Astrocyte (in vitro differentiated cells and primary cell): Measurements from ENCODE around the gene CHSY1. TPM values are rescaled to one million over a fixed set of nuclear protein-coding genes. Genes with fewer than 3 reads are reported as not detected.
A peak's percentile ranks its signal among the peaks of the same experiment; 100 is the strongest.

Experiments
- DNase-seq: peaks from one replicate; pipeline ENCODE4 v3.0.0-alpha.2; 2010; ENCODE audit warnings: low read depth
- FAIRE-seq: peaks from 2 replicates; lab custom pipeline; 2011; peaks lifted over from hg19 to GRCh38; lab: Jason Lieb, UNC
- H2AFZ ChIP-seq: 2 replicates; pipeline ENCODE4 v1.6.0; 2012; ENCODE audit warnings: low read depth, low read length, inconsistent platforms
- H3K27ac ChIP-seq: 2 replicates; pipeline ENCODE4 v1.5.1; 2011; ENCODE audit warnings: low read depth, low read length, inconsistent platforms
- H3K27me3 ChIP-seq: 2 replicates; pipeline ENCODE4 v1.6.0; 2011; ENCODE audit warnings: low read length, inconsistent platforms; ENCODE audit not compliant: insufficient read depth
- H3K36me3 ChIP-seq: 2 replicates; pipeline ENCODE4 v1.5.1; 2011; ENCODE audit warnings: low read length, inconsistent platforms; ENCODE audit not compliant: insufficient read depth
- H3K4me1 ChIP-seq: 2 replicates; pipeline ENCODE4 v1.5.1; 2011; ENCODE audit warnings: low read length, inconsistent platforms; ENCODE audit not compliant: insufficient read depth
- H3K4me2 ChIP-seq: 2 replicates; pipeline ENCODE4 v1.6.0; 2012; ENCODE audit warnings: low read length, inconsistent platforms
- H3K4me3 ChIP-seq: 2 replicates; pipeline ENCODE4 v1.5.1; 2011; ENCODE audit warnings: low read depth, mild to moderate bottlenecking, low read length, inconsistent platforms; ENCODE audit not compliant: insufficient read depth
- H3K79me2 ChIP-seq: 2 replicates; pipeline ENCODE4 v1.6.0; 2012; ENCODE audit warnings: mild to moderate bottlenecking, low read length, inconsistent platforms; ENCODE audit not compliant: insufficient read depth
- H3K9ac ChIP-seq: 2 replicates; pipeline ENCODE4 v1.6.0; 2012; ENCODE audit warnings: mild to moderate bottlenecking, low read length, inconsistent platforms
- H3K9me3 ChIP-seq: 2 replicates; pipeline ENCODE4 v1.5.1; 2012; ENCODE audit warnings: low read depth, mild to moderate bottlenecking, low read length, inconsistent platforms; ENCODE audit not compliant: insufficient read depth
- H4K20me1 ChIP-seq: 2 replicates; pipeline ENCODE4 v1.6.0; 2012; ENCODE audit warnings: low read length, inconsistent platforms; ENCODE audit not compliant: insufficient read depth
- H3K27ac Mint-ChIP-seq: one replicate; pipeline ENCODE4 v1.8.0; 2021; ENCODE audit warnings: mild to moderate bottlenecking, mixed read lengths; ENCODE audit not compliant: unreplicated experiment
- H3K27me3 Mint-ChIP-seq: one replicate; pipeline ENCODE4 v1.8.0; 2021; ENCODE audit warnings: low read depth, mixed read lengths; ENCODE audit not compliant: unreplicated experiment
- H3K36me3 Mint-ChIP-seq: one replicate; pipeline ENCODE4 v1.8.0; 2021; ENCODE audit warnings: low read depth, mixed read lengths; ENCODE audit not compliant: unreplicated experiment
- H3K4me1 Mint-ChIP-seq: one replicate; pipeline ENCODE4 v1.8.0; 2021; ENCODE audit warnings: low read depth, mixed read lengths; ENCODE audit not compliant: unreplicated experiment
- H3K4me3 Mint-ChIP-seq: one replicate; pipeline ENCODE4 v1.8.0; 2021; ENCODE audit warnings: mild to moderate bottlenecking, moderate library complexity, mixed read lengths; ENCODE audit not compliant: unreplicated experiment
- H3K9me3 Mint-ChIP-seq: one replicate; pipeline ENCODE4 v1.8.0; 2021; ENCODE audit warnings: mild to moderate bottlenecking, mixed read lengths; ENCODE audit not compliant: unreplicated experiment
- EZH2 ChIP-seq: IDR thresholded peaks from 2 replicates; pipeline ENCODE4 v1.6.1; 2012; ENCODE audit warnings: mild to moderate bottlenecking, low read length, inconsistent platforms; ENCODE audit not compliant: insufficient read depth
- total RNA-seq: library from RNA; stranded (reverse); gene quantifications from 2 replicates; pipeline ENCODE4 v1.2.1, GENCODE V29; 2021
- TF ChIP-seq, protein P1 (sequence below): IDR thresholded peaks from 2 replicates; pipeline ENCODE4 v1.5.1; 2011; ENCODE audit warnings: low read depth, mild to moderate bottlenecking, inconsistent platforms, low read length, moderate library complexity; ENCODE audit not compliant: insufficient read depth

Gene CHSY1
- total RNA-seq, 1 donor from 2014 or later, result 42.2 TPM

DNA sequence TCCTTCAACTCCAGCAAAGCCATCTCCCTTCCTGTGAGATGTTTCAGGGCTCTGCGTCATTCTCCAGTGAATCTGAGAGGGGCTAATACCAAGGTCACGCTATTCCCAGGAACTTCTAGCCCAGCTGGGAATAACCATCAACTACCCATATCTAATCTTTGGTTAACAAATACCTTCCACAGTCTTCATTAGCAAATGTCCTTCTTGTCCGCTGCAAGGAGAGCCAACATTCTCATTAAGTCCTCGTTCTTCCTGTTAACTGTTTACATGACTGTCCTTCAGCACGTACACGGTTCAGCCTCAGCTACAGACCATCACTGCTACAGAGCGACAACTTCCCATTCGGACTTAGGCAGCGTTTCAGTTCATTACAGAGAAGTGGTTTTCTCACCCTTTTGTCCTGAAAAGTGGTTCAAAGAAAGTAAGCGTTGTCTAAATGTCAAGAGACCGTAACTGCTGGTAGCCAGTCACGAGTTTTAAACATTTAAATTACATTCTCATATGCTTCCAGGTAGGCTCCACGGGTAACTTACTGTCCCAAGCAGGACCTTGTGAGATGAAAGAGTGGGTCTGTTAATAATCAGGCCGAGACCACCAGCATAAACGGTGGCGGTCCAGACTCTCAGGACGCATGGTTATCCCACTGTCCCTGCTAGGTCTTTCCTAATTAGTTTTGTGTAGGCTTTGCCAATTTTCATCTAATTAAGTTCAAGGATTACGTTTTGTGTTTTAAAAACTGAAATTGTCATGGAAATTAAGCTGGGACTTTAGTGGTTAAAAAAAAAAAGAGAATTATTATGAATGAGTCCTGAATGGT, 63.8 kb downstream of the CHSY1 start:
- Histone ChIP-seq H4K20me1 (peaks cover 16% of the 10 kb centered on the region), H3K9ac (peak overlapping the region; percentile 95), H3K4me3 (peak overlapping the region; percentile 54), H3K4me1 (peaks cover 46% of the 10 kb centered on the region), H3K27me3 (no peaks in the 10 kb centered on the region), H3K27ac (peak overlapping the region; percentile 100), H2AFZ (peak overlapping the region; percentile 28), H3K36me3 (peaks cover 5% of the 10 kb centered on the region), H3K79me2 (peaks cover 99% of the 10 kb centered on the region), H3K9me3 (no peaks in the 10 kb centered on the region), H3K4me2 (peak overlapping the region; percentile 86)
- peaks cover 61% of the 10 kb centered on the region for H3K4me1 Mint-ChIP-seq
- no peak for FAIRE-seq
- no peak for TF ChIP-seq EZH2
- TF ChIP-seq, protein P1, sequence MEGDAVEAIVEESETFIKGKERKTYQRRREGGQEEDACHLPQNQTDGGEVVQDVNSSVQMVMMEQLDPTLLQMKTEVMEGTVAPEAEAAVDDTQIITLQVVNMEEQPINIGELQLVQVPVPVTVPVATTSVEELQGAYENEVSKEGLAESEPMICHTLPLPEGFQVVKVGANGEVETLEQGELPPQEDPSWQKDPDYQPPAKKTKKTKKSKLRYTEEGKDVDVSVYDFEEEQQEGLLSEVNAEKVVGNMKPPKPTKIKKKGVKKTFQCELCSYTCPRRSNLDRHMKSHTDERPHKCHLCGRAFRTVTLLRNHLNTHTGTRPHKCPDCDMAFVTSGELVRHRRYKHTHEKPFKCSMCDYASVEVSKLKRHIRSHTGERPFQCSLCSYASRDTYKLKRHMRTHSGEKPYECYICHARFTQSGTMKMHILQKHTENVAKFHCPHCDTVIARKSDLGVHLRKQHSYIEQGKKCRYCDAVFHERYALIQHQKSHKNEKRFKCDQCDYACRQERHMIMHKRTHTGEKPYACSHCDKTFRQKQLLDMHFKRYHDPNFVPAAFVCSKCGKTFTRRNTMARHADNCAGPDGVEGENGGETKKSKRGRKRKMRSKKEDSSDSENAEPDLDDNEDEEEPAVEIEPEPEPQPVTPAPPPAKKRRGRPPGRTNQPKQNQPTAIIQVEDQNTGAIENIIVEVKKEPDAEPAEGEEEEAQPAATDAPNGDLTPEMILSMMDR, result no peak
- peak overlapping the region; percentile 68 for H3K27ac Mint-ChIP-seq
- H3K4me3 Mint-ChIP-seq, result no peak overlapping the region
- H3K9me3 Mint-ChIP-seq, result no peaks in the 10 kb centered on the region
- peak; percentile 99 for DNase-seq
- peaks cover 3% of the 10 kb centered on the region for H3K36me3 Mint-ChIP-seq
- no peaks in the 10 kb centered on the region for H3K27me3 Mint-ChIP-seq

DNA sequence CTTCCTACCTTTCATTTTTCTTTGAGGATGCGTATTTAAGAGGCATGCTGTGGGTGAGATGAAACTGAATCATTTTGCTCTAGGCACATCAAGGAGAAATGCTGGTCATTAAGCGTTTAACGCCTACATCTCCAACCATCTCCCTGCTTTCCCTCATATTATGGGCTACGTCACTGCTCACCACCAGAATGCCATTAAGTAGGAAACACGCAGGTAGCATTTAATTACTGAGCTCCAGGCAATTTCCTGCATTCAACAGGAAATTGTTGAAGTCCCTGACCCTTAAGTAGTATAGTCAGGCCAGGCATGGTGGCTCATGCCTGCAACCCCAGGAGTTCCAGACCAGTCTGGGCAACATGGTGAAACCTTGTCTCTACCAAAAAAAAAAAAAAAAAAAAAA, 66.1 kb downstream of the CHSY1 start:
- H3K27me3 ChIP-seq, result no peaks in the 10 kb centered on the region
- Mint-ChIP-seq H3K36me3 (peaks cover 8% of the 10 kb centered on the region), H3K27me3 (no peaks in the 10 kb centered on the region), H3K4me3 (no peak overlapping the region), H3K4me1 (peaks cover 50% of the 10 kb centered on the region), H3K27ac (no peak overlapping the region), H3K9me3 (no peaks in the 10 kb centered on the region)
- no peak overlapping the region for H3K4me3 ChIP-seq
- no peak overlapping the region for H3K9ac ChIP-seq
- no peak for TF ChIP-seq EZH2
- TF ChIP-seq, protein P1, result no peak
- H3K27ac ChIP-seq, result peak overlapping the region; percentile 24
- DNase-seq, result no peak
- peaks cover 99% of the 10 kb centered on the region for H3K79me2 ChIP-seq
- peaks cover 41% of the 10 kb centered on the region for H3K4me1 ChIP-seq
- H3K9me3 ChIP-seq, result no peaks in the 10 kb centered on the region
- no peak overlapping the region for H2AFZ ChIP-seq
- FAIRE-seq, result no peak
- H3K4me2 ChIP-seq, result no peak overlapping the region
- H4K20me1 ChIP-seq, result peaks cover 19% of the 10 kb centered on the region
- H3K36me3 ChIP-seq, result peaks cover 5% of the 10 kb centered on the region

DNA sequence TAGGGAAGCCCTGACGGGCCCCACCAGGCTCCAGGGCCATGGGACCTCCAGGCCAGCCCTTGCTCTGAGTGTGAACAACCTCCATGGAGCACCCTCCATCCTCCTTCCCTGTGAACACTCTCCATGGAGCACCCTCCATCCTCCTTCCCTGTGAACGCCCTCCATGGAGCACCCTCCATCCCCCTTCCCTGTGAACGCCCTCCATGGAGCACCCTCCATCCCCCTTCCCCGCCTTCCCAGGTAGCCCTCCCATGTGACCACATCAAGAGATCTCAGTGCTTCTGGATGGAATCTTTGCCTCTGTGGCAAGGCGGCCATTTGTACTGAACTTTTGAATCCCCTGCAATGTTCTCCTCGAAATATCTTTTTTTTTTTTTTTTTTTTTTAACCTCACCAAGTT, 66.5 kb downstream of the CHSY1 start:
- peaks cover 11% of the 10 kb centered on the region for H3K36me3 Mint-ChIP-seq
- Histone ChIP-seq H3K4me2 (no peak overlapping the region), H4K20me1 (peaks cover 20% of the 10 kb centered on the region), H3K9me3 (no peaks in the 10 kb centered on the region), H3K27me3 (no peaks in the 10 kb centered on the region), H3K4me3 (no peak overlapping the region), H3K79me2 (peaks cover 99% of the 10 kb centered on the region), H3K4me1 (peaks cover 37% of the 10 kb centered on the region), H3K9ac (no peak overlapping the region), H2AFZ (no peak overlapping the region), H3K36me3 (peaks cover 5% of the 10 kb centered on the region), H3K27ac (peak overlapping the region; percentile 14)
- no peak for TF ChIP-seq EZH2
- TF ChIP-seq, protein P1, result no peak
- DNase-seq (no peak), FAIRE-seq (no peak)
- no peaks in the 10 kb centered on the region for H3K27me3 Mint-ChIP-seq
- H3K27ac Mint-ChIP-seq, result no peak overlapping the region
- peaks cover 47% of the 10 kb centered on the region for H3K4me1 Mint-ChIP-seq
- H3K9me3 Mint-ChIP-seq, result no peaks in the 10 kb centered on the region
- no peak overlapping the region for H3K4me3 Mint-ChIP-seq
